ENCODE measurements around the gene TMEM170A.

GRCh38 chr16:75458439-75458838, 6.0 kb downstream of the TMEM170A start:
- TF ChIP-seq CTCF (IDR thresholded peaks at IDR 0.05): no peak
- no peak for TF ChIP-seq POLR2AphosphoS5 (IDR thresholded peaks at IDR 0.05)
- no peak for TF ChIP-seq POLR2A (IDR thresholded peaks at IDR 0.05)

All from prostate gland (tissue), 2 donors.